Amniotic epithelial cell (primary cell): ENCODE data around the gene PEA15.
A peak's percentile ranks its signal among the peaks of the same experiment; 100 is the strongest.

Source experiments
- DNase-seq: peaks from one replicate; pipeline ENCODE4 v3.0.0-alpha.2; 2010; ENCODE audit warnings: low read depth

The PEA15 gene

GRCh38 chr1:160208557-160209320 is 3.6 kb downstream of the PEA15 start:
- DNase-seq: no peak

GRCh38 chr1:160209321-160210046 is 4.3 kb downstream of the PEA15 start:
- DNase-seq: peak; percentile 61

DNA sequence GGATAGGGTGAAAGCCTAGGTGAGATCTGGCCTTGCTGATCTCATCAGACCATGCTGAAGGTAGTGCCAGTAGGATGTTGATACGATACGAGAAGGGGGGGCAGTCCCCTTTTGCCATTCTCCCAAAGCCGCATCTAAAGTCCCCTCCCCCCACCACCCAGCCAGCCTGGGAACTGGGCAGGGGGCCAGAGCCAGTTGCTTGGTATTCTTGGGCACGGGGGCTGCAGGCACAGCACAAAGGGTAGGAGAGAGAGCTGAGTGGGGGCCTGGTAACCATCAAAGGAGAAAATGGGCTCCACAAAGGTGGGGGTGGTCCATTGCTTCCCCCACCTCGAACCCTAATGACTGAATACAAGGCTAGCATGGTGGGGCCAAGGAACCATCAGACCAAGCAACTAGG is 5.4 kb downstream of the PEA15 start:
- no peak for DNase-seq

GRCh38 chr1:160211046-160211790 is 6.0 kb downstream of the PEA15 start:
- DNase-seq: no peak

DNA sequence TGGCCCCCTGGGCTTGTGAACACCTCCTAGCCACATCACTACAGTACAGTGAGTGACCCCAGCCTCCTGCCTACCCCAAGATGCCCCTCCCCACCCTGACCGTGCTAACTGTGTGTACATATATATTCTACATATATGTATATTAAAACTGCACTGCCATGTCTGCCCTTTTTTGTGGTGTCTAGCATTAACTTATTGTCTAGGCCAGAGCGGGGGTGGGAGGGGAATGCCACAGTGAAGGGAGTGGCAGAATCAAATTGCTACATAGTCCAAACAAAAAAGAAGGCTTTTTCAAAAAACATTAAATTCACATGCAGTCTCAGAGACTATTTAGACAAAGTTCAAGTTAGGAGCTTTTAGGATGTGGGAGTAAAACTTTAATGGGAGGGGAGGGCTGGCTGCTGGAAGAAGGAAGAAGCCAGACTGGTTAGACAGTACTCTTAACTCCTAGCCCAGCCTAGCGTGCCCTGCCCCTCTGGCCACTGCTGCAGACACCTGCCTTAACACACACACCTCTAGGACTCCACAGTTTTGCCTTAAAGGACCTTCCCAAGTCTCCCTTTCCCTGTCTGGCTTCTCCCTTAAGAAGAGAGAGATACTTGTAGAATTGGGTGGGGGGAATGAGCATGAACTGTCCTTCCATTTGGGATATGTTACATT is 9.4 kb downstream of the PEA15 start:
- no peak for DNase-seq

DNA sequence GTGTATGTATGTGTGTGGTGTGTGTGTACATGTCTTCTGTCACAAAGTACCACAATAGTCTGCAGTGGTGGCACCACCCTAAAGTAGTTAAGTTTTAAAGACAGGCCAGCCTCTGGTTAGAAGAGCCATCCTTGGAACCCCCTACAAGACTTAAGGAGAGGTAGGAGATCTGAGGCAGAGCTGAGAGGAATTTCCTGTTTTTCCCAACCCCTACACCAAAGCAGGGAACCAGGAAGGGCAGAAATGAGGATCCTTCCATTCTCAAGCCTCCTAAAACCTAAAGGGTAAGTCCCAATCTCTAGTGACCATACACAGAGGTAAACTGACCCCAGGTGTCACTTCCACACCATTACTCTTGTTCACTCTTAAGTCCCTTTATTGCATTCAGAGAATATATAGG is 11.1 kb downstream of the PEA15 start:
- DNase-seq: no peak

DNA sequence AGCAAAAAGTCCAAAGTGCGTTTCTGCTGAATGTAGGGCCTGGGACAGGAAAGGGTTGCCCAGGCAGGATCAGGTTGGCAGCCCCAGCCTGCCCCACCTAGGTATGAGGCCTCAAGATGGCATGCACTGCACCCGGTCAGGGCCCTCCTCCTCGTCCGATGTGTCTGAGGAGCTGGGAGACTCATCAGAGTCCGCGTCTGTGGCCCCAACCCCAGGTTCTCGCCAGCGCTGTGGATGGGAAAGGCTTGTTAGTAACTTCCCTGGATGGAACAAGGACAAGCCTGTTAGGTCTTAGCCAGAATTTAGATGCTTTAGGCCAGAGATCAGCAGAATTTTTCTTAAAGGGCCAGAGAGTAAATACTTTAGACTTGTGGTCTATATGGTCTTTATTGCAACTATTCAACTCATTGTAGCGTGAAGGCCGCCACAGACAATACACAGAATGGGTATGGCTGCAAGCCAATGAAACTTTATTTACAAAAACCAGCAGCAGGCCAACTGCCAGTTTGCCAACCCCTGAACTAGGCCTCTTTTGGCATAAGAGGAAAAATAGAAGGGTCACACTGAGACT is 12.4 kb downstream of the PEA15 start:
- DNase-seq: no peak

DNA sequence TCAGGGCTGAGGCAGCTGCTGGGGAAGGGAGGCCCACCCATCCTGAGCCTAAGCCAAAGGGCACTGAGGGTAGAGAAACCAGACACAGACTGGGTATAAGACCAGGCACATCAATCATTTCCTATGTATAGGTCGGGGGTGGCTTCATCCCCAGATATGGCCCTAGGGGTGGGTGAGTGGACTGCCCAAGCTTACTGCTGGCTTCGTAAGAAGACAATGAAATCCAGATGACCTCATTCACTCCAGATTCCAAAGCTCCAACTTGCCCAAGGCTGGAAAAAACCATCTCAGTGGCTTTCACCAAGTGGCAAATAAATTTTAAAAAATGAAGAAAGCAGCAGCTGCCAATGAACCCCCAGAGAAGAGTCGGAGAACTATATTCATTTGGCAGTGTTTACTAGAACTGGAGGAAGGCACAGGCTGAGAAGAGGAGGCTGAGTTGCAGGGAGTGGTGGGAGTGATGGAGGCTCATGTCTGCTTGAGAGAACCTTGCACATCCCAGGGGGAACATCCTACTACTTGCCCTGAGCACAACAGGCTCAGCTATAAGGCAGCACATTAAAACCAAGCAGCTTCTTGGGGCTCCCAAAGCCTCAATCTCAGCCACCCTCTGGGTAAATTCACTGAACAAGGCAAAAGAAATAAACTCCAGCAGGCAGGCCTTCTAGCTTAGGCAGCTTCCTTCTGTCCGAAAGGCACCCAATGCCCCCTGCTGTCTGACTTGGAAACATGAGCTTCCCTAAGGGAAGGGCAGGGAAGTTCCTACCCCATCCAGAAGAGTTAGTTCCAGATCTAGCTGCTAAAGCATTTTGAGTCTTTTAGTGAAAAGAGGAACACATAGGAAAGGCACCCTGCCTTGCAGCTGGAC is 14.1 kb downstream of the PEA15 start:
- DNase-seq: peak; percentile 70

- no peak for DNase-seq
These were observed 15.1 kb downstream of the PEA15 start for GRCh38 chr1:160220301-160220700.

GRCh38 chr1:160221089-160221488 is 15.9 kb downstream of the PEA15 start:
- no peak for DNase-seq

DNA sequence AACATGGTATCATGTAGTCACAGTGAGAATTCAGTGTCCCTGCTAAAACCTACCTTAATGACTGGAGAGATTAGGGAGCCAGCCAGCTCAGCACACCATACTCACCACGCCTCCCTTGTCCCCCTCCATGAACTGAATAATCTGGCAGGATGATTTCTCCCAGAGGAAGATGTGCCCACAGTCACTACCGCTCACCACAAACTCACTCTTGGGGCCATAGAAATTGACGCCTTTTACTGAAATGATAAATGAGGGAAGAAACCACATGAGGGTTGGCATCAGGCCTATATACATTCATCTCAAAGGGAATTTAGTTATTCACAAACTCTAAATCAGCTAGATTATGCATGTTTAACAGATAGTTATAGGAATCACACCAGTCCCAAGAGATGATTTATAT is 17.4 kb downstream of the PEA15 start:
- no peak for DNase-seq

DNA sequence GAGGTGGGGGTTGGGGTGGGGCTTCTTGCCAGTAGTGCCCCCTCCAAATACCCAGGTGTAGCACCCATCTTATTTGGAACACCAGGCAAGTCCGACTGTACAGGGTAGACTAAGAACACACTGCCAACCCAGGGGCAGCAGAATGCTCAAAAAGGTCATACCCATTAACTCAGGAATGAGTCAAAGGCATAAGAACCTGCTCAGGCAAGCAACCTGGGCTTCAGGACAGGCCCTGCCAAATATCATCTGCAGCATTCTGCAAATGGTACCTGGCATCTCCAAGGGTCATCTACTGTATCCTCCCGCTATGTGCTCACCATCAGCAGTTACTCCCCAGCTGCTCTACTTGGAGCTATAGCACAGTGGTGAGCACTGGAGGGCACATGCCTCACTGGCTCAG is 19.4 kb downstream of the PEA15 start:
- DNase-seq: no peak

DNA sequence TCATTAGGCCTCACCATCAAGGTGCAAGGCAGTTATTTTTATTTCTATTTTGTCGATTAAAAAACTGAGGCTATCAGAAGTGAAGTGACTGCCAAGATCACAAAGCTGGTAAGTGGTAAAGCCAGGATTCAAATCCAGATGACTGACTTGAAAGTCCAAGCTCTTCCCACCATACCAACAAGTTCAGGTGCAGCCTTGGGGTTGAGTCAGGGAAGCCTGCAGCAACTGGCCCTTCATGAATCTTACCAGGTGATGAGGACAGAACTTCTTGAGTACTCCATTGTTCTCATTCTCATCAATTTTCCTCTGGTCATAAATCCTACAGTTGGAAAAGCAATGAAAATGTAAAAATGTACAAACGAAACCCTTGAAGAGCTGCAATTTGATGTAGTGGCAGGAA is 20.2 kb downstream of the PEA15 start:
- no peak for DNase-seq

DNA sequence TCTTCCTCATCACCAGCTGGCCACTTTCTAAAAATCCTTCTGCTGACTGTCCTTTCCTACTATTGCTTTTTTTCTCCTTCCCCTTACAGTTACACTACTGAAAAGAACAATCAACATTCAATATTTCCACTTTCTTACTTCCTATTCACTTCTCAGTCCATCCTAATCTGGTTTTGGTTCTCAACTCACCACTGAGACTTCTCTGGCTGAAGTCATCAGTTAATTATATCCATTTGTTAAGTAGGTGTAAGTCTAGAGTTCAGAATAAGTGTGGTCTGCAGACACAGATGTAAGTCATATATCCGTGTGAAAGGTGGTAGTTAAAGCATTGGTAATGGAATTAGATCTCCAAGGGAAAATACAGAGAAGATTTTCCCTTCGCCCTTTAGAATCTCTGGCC is 21.4 kb downstream of the PEA15 start:
- DNase-seq: no peak

DNA sequence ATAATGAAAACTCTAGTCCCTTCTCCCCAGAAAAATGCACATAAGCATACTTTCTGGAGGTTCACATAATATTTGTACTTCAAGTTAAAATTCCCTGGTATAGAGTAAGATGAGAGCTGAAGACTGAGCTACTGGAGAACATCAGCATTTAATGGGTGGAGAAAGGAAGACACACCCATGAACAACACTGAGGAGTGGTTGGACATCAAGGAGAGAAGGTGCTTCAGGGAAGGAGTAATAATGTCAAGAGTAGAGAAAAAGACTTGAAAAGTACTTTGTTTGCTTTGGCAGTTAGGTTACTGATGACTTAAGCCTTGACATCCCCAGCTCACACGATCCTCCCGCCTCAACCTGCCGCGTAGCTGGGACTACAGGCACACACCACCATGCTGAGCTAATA is 21.9 kb downstream of the PEA15 start:
- DNase-seq: no peak

- no peak for DNase-seq
These were observed 22.4 kb downstream of the PEA15 start for GRCh38 chr1:160227561-160227960.

DNA sequence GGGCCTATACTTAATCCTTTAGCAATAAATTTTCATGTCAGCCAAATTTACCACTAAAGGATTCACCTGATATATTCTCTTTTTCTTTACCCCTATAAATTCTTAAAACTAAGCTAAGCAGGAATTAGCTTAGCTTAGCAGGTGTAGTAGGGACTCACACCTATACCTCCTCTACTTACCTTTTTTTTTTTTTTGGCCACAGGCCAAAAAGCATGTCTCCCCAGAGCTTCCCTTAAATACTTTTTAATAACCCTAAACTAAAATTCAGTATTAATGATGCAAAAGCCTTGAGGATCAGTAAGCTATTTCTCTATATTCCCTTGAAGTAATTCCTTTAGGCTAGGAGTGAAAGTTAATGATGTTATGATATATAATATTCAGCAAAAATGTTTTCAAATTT is 23.2 kb downstream of the PEA15 start:
- DNase-seq: no peak

DNA sequence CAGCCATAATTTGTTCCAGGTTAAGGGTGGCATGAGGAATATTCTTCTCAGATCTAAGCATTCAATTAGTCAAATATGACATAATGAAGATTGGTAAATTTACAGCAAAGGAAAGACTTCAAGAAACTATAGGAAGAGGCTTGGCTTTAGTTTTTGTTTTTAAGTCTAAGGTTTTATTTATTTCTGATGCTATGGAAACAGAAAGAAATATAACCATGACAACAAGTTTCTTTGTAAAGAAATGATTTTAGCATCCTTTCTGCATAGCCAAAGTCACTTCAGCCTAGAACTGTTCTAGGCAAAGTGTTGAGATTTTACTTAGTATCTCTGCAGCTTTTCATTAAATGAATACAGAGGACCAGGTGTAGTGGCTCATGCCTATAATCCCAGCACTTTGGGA is 27.7 kb downstream of the PEA15 start:
- DNase-seq: no peak

DNA sequence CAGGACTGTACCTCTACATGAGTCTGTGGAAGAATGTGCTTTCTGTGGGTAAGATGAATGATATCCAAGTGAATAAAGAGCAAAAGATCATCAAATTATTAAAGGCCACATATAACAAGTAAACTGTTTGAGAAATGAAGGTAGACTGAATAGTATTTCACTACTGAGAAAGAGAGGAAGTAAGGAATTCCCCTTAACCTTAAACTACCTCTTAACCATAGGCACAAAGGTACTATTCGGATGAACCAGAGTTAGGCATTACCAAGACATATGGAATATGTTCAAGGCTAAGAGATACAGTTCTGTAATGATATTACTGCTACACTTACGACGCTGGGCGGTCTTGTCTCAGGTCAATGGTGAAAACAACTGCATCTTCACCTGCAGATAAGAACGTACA is 31.6 kb downstream of the PEA15 start:
- DNase-seq: no peak

GRCh38 chr1:160237558-160237957 is 32.4 kb downstream of the PEA15 start:
- DNase-seq: no peak

- peak; percentile 16 for DNase-seq
These were observed 33.2 kb downstream of the PEA15 start for GRCh38 chr1:160238408-160238807.
